ENCODE results near the gene ANAPC2. TPM values are rescaled to one million over a fixed set of nuclear protein-coding genes. Genes with fewer than 3 reads are reported as not detected.

Gene ANAPC2
- total RNA-seq, 1 donor from 2014 or later = 39.2 TPM

- Mint-ChIP-seq H3K36me3 (ENCODE audit: low read depth, unreplicated experiment) (peaks cover 18% of the 10 kb centered on the region), H3K4me1 (ENCODE audit: low read depth, unreplicated experiment) (peaks cover 5% of the 10 kb centered on the region), H3K4me3 (ENCODE audit: unreplicated experiment) (no peak overlapping the region), H3K27me3 (ENCODE audit: low read depth, unreplicated experiment) (no peaks in the 10 kb centered on the region), H3K27ac (ENCODE audit: unreplicated experiment) (no peak overlapping the region), H3K9me3 (ENCODE audit: unreplicated experiment) (no peaks in the 10 kb centered on the region)
- H4K20me1 ChIP-seq (ENCODE audit: insufficient read depth, low read length) = peaks cover 27% of the 10 kb centered on the region
- DNase-seq (ENCODE audit: low read depth) = no peak
- no peak overlapping the region for H3K9ac ChIP-seq (ENCODE audit: low read length)
- H3K79me2 ChIP-seq (ENCODE audit: insufficient read depth, low read length) = peaks cover 18% of the 10 kb centered on the region
- no peaks in the 10 kb centered on the region for H3K4me1 ChIP-seq (ENCODE audit: insufficient read depth, low read length)
- TF ChIP-seq CTCF (IDR thresholded peaks at IDR 0.05; ENCODE audit: insufficient read depth, low read depth, low read length) (no peak), EZH2 (IDR thresholded peaks at IDR 0.05; ENCODE audit: insufficient read depth, low read length) (no peak)
- H3K4me2 ChIP-seq (ENCODE audit: low read length) = no peak overlapping the region
- no peaks in the 10 kb centered on the region for H3K9me3 ChIP-seq (ENCODE audit: insufficient read depth, low read depth, low read length)
- H3K4me3 ChIP-seq (ENCODE audit: insufficient read depth, low read depth, low read length) = no peak overlapping the region
- no peak for FAIRE-seq
- no peak overlapping the region for H3K27ac ChIP-seq (ENCODE audit: low read depth, low read length)
- peaks cover 5% of the 10 kb centered on the region for H3K36me3 ChIP-seq (ENCODE audit: insufficient read depth, low read length)
- no peaks in the 10 kb centered on the region for H3K27me3 ChIP-seq (ENCODE audit: insufficient read depth, low read length)
- no peak overlapping the region for H2AFZ ChIP-seq (ENCODE audit: low read depth, low read length)
Measured at GRCh38 chr9:137181680-137182079, 6.7 kb downstream of the ANAPC2 start.

GRCh38 chr9:137180491-137180890 lies 7.9 kb downstream of the ANAPC2 start:
- no peak for FAIRE-seq
- Histone ChIP-seq H3K27me3 (ENCODE audit: insufficient read depth, low read length) (no peaks in the 10 kb centered on the region), H3K36me3 (ENCODE audit: insufficient read depth, low read length) (peaks cover 5% of the 10 kb centered on the region), H4K20me1 (ENCODE audit: insufficient read depth, low read length) (peaks cover 27% of the 10 kb centered on the region), H3K79me2 (ENCODE audit: insufficient read depth, low read length) (peaks cover 6% of the 10 kb centered on the region), H3K4me3 (ENCODE audit: insufficient read depth, low read depth, low read length) (no peak overlapping the region), H3K9me3 (ENCODE audit: insufficient read depth, low read depth, low read length) (no peaks in the 10 kb centered on the region), H3K27ac (ENCODE audit: low read depth, low read length) (no peak overlapping the region), H3K4me2 (ENCODE audit: low read length) (no peak overlapping the region), H2AFZ (ENCODE audit: low read depth, low read length) (no peak overlapping the region), H3K4me1 (ENCODE audit: insufficient read depth, low read length) (no peaks in the 10 kb centered on the region), H3K9ac (ENCODE audit: low read length) (no peak overlapping the region)
- no peak for TF ChIP-seq EZH2 (IDR thresholded peaks at IDR 0.05; ENCODE audit: insufficient read depth, low read length)
- TF ChIP-seq CTCF (IDR thresholded peaks at IDR 0.05; ENCODE audit: insufficient read depth, low read depth, low read length) = no peak
- Mint-ChIP-seq H3K4me3 (ENCODE audit: unreplicated experiment) (no peak overlapping the region), H3K36me3 (ENCODE audit: low read depth, unreplicated experiment) (peaks cover 15% of the 10 kb centered on the region), H3K27ac (ENCODE audit: unreplicated experiment) (no peak overlapping the region), H3K27me3 (ENCODE audit: low read depth, unreplicated experiment) (no peaks in the 10 kb centered on the region), H3K4me1 (ENCODE audit: low read depth, unreplicated experiment) (no peaks in the 10 kb centered on the region), H3K9me3 (ENCODE audit: unreplicated experiment) (no peaks in the 10 kb centered on the region)
- no peak for DNase-seq (ENCODE audit: low read depth)

GRCh38 chr9:137179761-137180160 lies 8.6 kb downstream of the ANAPC2 start:
- H3K27ac Mint-ChIP-seq (ENCODE audit: unreplicated experiment) = no peak overlapping the region
- Histone ChIP-seq H3K27me3 (ENCODE audit: insufficient read depth, low read length) (no peaks in the 10 kb centered on the region), H3K9ac (ENCODE audit: low read length) (no peak overlapping the region), H3K27ac (ENCODE audit: low read depth, low read length) (no peak overlapping the region), H3K4me2 (ENCODE audit: low read length) (no peak overlapping the region), H4K20me1 (ENCODE audit: insufficient read depth, low read length) (peaks cover 27% of the 10 kb centered on the region), H3K9me3 (ENCODE audit: insufficient read depth, low read depth, low read length) (no peaks in the 10 kb centered on the region), H2AFZ (ENCODE audit: low read depth, low read length) (no peak overlapping the region), H3K4me3 (ENCODE audit: insufficient read depth, low read depth, low read length) (no peak overlapping the region), H3K4me1 (ENCODE audit: insufficient read depth, low read length) (no peaks in the 10 kb centered on the region), H3K79me2 (ENCODE audit: insufficient read depth, low read length) (no peaks in the 10 kb centered on the region), H3K36me3 (ENCODE audit: insufficient read depth, low read length) (peaks cover 5% of the 10 kb centered on the region)
- H3K36me3 Mint-ChIP-seq (ENCODE audit: low read depth, unreplicated experiment) = peaks cover 15% of the 10 kb centered on the region
- H3K9me3 Mint-ChIP-seq (ENCODE audit: unreplicated experiment) = no peaks in the 10 kb centered on the region
- no peak for DNase-seq (ENCODE audit: low read depth)
- H3K4me3 Mint-ChIP-seq (ENCODE audit: unreplicated experiment) = no peak overlapping the region
- FAIRE-seq = no peak
- H3K27me3 Mint-ChIP-seq (ENCODE audit: low read depth, unreplicated experiment) = no peaks in the 10 kb centered on the region
- no peaks in the 10 kb centered on the region for H3K4me1 Mint-ChIP-seq (ENCODE audit: low read depth, unreplicated experiment)
- TF ChIP-seq CTCF (IDR thresholded peaks at IDR 0.05; ENCODE audit: insufficient read depth, low read depth, low read length) = no peak
- no peak for TF ChIP-seq EZH2 (IDR thresholded peaks at IDR 0.05; ENCODE audit: insufficient read depth, low read length)

All from astrocyte (in vitro differentiated cells and primary cell).